HepG2 (cell line): ENCODE measurements around the gene KCNH6. TPM values are rescaled to one million over a fixed set of nuclear protein-coding genes. Genes with fewer than 3 reads are reported as not detected.

ENCODE experiments used
- AGO2 ChIP-seq: fragments of 200-400 bp; formaldehyde crosslinking; optimal IDR thresholded peaks from 2 replicates; pipeline ENCODE3; 2017; ENCODE audit warnings: mild to moderate bottlenecking, low read depth, low read length, moderate library complexity
- ARNT ChIP-seq: fragments of 450-650 bp; IDR thresholded peaks from 2 replicates; pipeline ENCODE4 v1.6.1; 2017
- BCL6 ChIP-seq: IDR thresholded peaks from 2 replicates; pipeline ENCODE4 v1.6.1; 2016; ENCODE audit warnings: missing genetic modification reagents, missing compliant biosample characterization
- CEBPG ChIP-seq: IDR thresholded peaks from 2 replicates; pipeline ENCODE4 v1.6.1; 2016
- GATAD2A ChIP-seq: IDR thresholded peaks from 2 replicates; pipeline ENCODE4 v1.6.1; 2016
- JUND ChIP-seq: sonication (generic); formaldehyde crosslinking; IDR thresholded peaks from 2 replicates; pipeline ENCODE4 v1.8.0; 2022; ENCODE audit warnings: mild to moderate bottlenecking, missing genetic modification reagents
- POLR2G ChIP-seq: fragments of 200-400 bp; formaldehyde crosslinking; IDR thresholded peaks from 2 replicates; pipeline ENCODE4 v1.6.1; 2018; ENCODE audit warnings: mild to moderate bottlenecking, low read depth, low read length, moderate library complexity
- SOX6 ChIP-seq, 2 experiments: fragments of 450-650 bp in 1 of 2; sonication (generic) in 1 of 2; formaldehyde crosslinking in 1 of 2; IDR thresholded peaks; 2 replicates each; pipeline versions ENCODE4 v1.4.0 to v1.6.1; 2017 to 2020; ENCODE audit warnings: antibody characterized with exemption in 1 of 2, mild to moderate bottlenecking in 1 of 2, missing genetic modification reagents in 1 of 2
- ZFYVE20 ChIP-seq: sonication (generic); formaldehyde crosslinking; IDR thresholded peaks from 2 replicates; pipeline ENCODE4 v1.8.0; 2023; ENCODE audit warnings: low read depth, mild to moderate bottlenecking, moderate library complexity, missing genetic modification reagents, borderline replicate concordance
- ZNF124 ChIP-seq: sonication (generic); formaldehyde crosslinking; IDR thresholded peaks from 2 replicates; pipeline ENCODE4 v1.4.0; 2020; ENCODE audit warnings: missing genetic modification reagents
- ZNF263 ChIP-seq: sonication (generic); formaldehyde crosslinking; IDR thresholded peaks from 2 replicates; pipeline ENCODE4 v1.4.0; 2020; ENCODE audit warnings: missing genetic modification reagents
- ZNF496 ChIP-seq: sonication (generic); formaldehyde crosslinking; IDR thresholded peaks from 2 replicates; pipeline ENCODE4 v1.8.1; 2023; ENCODE audit warnings: mild to moderate bottlenecking, moderate library complexity, missing genetic modification reagents; ENCODE audit not compliant: insufficient replicate concordance
- ZNF614 ChIP-seq: IDR thresholded peaks from 2 replicates; pipeline ENCODE4 v1.6.1; 2018; ENCODE audit warnings: missing biosample characterization, missing genetic modification reagents, inconsistent platforms, borderline replicate concordance
- polyA plus RNA-seq, 8 experiments: library from polyadenylated mRNA; depleted of rRNA in 3 of 8; stranded (reverse) in 7 of 8; unstranded in 1 of 8; fragments of >200 nt; fragmentation: Illumina TruSeq in 4 of 8; extraction: Trizol in 4 of 8; gene quantifications; 2 replicates each; pipeline versions ENCODE4 v1.2.1 to v1.2.3, GENCODE V29; 2011 to 2016; ENCODE audit warnings: low read depth in 4 of 8, missing spikeins in 1 of 8, mixed read lengths in 1 of 8; ENCODE audit not compliant: insufficient read depth in 1 of 8
- total RNA-seq, 5 experiments: library from RNA; depleted of rRNA; stranded (reverse); fragments of >200 nt; fragmentation: Illumina TruSeq; extraction: Trizol; gene quantifications; 2 replicates each; pipeline ENCODE4 v1.2.3, GENCODE V29; 2016; ENCODE audit warnings: low read depth in 1 of 5
- TF ChIP-seq, protein P1 (sequence below): IDR thresholded peaks from 2 replicates; pipeline ENCODE4 v1.4.0; 2020; ENCODE audit warnings: mild to moderate bottlenecking, missing genetic modification reagents
- TF ChIP-seq, protein P2 (sequence below): sonication (generic); formaldehyde crosslinking; IDR thresholded peaks from 2 replicates; pipeline ENCODE4 v1.5.0; 2020; ENCODE audit warnings: mild to moderate bottlenecking, missing genetic modification reagents
- TF ChIP-seq, protein P3 (sequence below): sonication (generic); formaldehyde crosslinking; IDR thresholded peaks from 2 replicates; pipeline ENCODE4 v1.8.0; 2022; ENCODE audit warnings: mild to moderate bottlenecking, missing genetic modification reagents; ENCODE audit not compliant: insufficient replicate concordance
- TF ChIP-seq, protein P4 (sequence below): sonication (generic); formaldehyde crosslinking; IDR thresholded peaks from 2 replicates; pipeline ENCODE4 v1.4.0; 2020; ENCODE audit warnings: missing genetic modification reagents, low read depth, mild to moderate bottlenecking, borderline replicate concordance
- TF ChIP-seq, protein P5 (sequence below): sonication (generic); formaldehyde crosslinking; IDR thresholded peaks from 2 replicates; pipeline ENCODE4 v1.4.0; 2020; ENCODE audit warnings: missing genetic modification reagents

The KCNH6 gene
- total and polyA plus RNA-seq, 2 of the 13 experiments (the other 11 are each of a cell fraction or from before 2014, with no cell fraction given): 0.05 to 0.18 TPM

DNA sequence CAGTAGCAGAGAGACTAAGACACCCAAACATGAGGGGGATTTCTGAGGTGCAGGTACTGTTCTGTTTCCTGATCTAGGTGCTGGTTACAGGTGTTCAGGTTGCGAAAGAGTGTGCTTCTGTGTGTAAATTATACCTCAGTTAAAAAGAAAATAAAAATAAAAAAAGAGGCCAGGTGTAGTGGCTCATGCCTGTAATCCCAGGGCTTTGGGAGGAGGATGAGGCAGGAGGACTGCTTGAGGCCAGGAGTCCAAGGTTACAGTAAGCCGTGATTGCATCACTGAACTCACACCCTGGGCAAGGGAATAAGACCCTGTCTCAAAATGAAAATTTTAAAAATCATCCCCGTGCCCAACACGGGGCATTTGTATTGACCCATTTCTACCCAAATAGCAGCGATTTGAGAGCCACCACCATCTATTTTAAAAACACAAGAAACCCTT lies 23.9 kb downstream of the KCNH6 start (continued):
- TF ChIP-seq, protein P1, sequence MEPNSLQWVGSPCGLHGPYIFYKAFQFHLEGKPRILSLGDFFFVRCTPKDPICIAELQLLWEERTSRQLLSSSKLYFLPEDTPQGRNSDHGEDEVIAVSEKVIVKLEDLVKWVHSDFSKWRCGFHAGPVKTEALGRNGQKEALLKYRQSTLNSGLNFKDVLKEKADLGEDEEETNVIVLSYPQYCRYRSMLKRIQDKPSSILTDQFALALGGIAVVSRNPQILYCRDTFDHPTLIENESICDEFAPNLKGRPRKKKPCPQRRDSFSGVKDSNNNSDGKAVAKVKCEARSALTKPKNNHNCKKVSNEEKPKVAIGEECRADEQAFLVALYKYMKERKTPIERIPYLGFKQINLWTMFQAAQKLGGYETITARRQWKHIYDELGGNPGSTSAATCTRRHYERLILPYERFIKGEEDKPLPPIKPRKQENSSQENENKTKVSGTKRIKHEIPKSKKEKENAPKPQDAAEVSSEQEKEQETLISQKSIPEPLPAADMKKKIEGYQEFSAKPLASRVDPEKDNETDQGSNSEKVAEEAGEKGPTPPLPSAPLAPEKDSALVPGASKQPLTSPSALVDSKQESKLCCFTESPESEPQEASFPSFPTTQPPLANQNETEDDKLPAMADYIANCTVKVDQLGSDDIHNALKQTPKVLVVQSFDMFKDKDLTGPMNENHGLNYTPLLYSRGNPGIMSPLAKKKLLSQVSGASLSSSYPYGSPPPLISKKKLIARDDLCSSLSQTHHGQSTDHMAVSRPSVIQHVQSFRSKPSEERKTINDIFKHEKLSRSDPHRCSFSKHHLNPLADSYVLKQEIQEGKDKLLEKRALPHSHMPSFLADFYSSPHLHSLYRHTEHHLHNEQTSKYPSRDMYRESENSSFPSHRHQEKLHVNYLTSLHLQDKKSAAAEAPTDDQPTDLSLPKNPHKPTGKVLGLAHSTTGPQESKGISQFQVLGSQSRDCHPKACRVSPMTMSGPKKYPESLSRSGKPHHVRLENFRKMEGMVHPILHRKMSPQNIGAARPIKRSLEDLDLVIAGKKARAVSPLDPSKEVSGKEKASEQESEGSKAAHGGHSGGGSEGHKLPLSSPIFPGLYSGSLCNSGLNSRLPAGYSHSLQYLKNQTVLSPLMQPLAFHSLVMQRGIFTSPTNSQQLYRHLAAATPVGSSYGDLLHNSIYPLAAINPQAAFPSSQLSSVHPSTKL (CRISPR knock-in tag): peak; percentile 58
- TF ChIP-seq, protein P2, sequence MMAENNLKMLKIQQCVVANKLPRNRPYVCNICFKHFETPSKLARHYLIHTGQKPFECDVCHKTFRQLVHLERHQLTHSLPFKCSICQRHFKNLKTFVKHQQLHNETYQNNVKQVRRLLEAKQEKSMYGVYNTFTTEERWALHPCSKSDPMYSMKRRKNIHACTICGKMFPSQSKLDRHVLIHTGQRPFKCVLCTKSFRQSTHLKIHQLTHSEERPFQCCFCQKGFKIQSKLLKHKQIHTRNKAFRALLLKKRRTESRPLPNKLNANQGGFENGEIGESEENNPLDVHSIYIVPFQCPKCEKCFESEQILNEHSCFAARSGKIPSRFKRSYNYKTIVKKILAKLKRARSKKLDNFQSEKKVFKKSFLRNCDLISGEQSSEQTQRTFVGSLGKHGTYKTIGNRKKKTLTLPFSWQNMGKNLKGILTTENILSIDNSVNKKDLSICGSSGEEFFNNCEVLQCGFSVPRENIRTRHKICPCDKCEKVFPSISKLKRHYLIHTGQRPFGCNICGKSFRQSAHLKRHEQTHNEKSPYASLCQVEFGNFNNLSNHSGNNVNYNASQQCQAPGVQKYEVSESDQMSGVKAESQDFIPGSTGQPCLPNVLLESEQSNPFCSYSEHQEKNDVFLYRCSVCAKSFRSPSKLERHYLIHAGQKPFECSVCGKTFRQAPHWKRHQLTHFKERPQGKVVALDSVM: peak; percentile 92; the same call in 1 of the 2 replicates
- TF ChIP-seq, protein P3, sequence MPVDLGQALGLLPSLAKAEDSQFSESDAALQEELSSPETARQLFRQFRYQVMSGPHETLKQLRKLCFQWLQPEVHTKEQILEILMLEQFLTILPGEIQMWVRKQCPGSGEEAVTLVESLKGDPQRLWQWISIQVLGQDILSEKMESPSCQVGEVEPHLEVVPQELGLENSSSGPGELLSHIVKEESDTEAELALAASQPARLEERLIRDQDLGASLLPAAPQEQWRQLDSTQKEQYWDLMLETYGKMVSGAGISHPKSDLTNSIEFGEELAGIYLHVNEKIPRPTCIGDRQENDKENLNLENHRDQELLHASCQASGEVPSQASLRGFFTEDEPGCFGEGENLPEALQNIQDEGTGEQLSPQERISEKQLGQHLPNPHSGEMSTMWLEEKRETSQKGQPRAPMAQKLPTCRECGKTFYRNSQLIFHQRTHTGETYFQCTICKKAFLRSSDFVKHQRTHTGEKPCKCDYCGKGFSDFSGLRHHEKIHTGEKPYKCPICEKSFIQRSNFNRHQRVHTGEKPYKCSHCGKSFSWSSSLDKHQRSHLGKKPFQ (CRISPR knock-in tag): no peak
- TF ChIP-seq ZNF496 (CRISPR knock-in tag) (no peak), ZFYVE20 (no peak), POLR2G (no peak), ZNF263 (CRISPR knock-in tag) (peak; percentile 97), JUND (CRISPR knock-in tag) (no peak), ZNF124 (CRISPR knock-in tag) (no peak), SOX6 (IDR thresholded peaks at IDR 0.05) (no peak), SOX6 (CRISPR knock-in tag; IDR thresholded peaks at IDR 0.05) (0 out of 2 replicates have a peak, but pooled peaks have one; percentile 5), GATAD2A (CRISPR knock-in tag) (peak; percentile 72), AGO2 (no peak), ZNF614 (CRISPR knock-in tag) (no peak), CEBPG (CRISPR knock-in tag) (peak; percentile 84), ARNT (no peak), BCL6 (peak; percentile 23; the same call in 1 of the 2 replicates)
- TF ChIP-seq, protein P4, sequence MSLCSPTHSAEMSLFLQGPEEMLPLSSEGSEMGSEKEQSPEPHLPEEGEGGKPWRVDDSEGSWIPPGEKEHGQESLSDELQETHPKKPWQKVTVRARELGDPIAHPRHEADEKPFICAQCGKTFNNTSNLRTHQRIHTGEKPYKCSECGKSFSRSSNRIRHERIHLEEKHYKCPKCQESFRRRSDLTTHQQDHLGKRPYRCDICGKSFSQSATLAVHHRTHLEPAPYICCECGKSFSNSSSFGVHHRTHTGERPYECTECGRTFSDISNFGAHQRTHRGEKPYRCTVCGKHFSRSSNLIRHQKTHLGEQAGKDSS: no peak
- TF ChIP-seq, protein P5, sequence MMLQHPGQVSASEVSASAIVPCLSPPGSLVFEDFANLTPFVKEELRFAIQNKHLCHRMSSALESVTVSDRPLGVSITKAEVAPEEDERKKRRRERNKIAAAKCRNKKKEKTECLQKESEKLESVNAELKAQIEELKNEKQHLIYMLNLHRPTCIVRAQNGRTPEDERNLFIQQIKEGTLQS (CRISPR knock-in tag): peak; percentile 19; the same call in 1 of the 2 replicates
